RWPE2 (cell line): ENCODE measurements around the gene MTM1.

ENCODE experiments used
- ATAC-seq: fragments of 200-7000 bp; cut with Tn5 transposase; 3 replicates; pipeline ENCODE4 v1.9.1; 2021; ENCODE audit warnings: low read depth
- DNase-seq: peaks from one replicate; pipeline ENCODE4 v3.0.0-alpha.2; 2020; ENCODE audit warnings: low spot score
- H3K27ac ChIP-seq: fragments of 450-650 bp; 2 replicates; pipeline ENCODE4 v1.5.1; 2017; ENCODE audit warnings: mild to moderate bottlenecking; ENCODE audit not compliant: poor library complexity, severe bottlenecking
- H3K27me3 ChIP-seq: fragments of 250-450 bp; sonication (Bioruptor Pico); 2 replicates; pipeline ENCODE4 v1.5.1; 2021; ENCODE audit warnings: mild to moderate bottlenecking, moderate library complexity; ENCODE audit not compliant: insufficient read depth, poor library complexity, severe bottlenecking
- H3K36me3 ChIP-seq: fragments of 250-450 bp; sonication (Bioruptor Pico); 2 replicates; pipeline ENCODE4 v1.5.1; 2020; ENCODE audit warnings: low read depth, mild to moderate bottlenecking, moderate library complexity
- H3K4me1 ChIP-seq: fragments of 250-450 bp; sonication (Bioruptor Pico); 2 replicates; pipeline ENCODE4 v1.5.1; 2021; ENCODE audit warnings: mild to moderate bottlenecking, moderate library complexity; ENCODE audit not compliant: insufficient read depth, poor library complexity, severe bottlenecking
- H3K4me3 ChIP-seq: fragments of 250-450 bp; sonication (Bioruptor Pico); 2 replicates; pipeline ENCODE4 v1.5.1; 2021; ENCODE audit warnings: mild to moderate bottlenecking, moderate library complexity; ENCODE audit not compliant: severe bottlenecking
- H3K9me3 ChIP-seq: fragments of 250-450 bp; sonication (Bioruptor Pico); 2 replicates; pipeline ENCODE4 v1.5.1; 2021; ENCODE audit warnings: mild to moderate bottlenecking, moderate library complexity; ENCODE audit not compliant: severe bottlenecking
- CTCF ChIP-seq: fragments of 450-650 bp; IDR thresholded peaks from one replicate; pipeline ENCODE4 v1.5.1; 2017; ENCODE audit warnings: mild to moderate bottlenecking, moderate library complexity; ENCODE audit not compliant: poor library complexity, severe bottlenecking

MTM1 gene

GRCh38 chrX:150536455-150537116, 31.8 kb upstream of the MTM1 start:
- no peak for TF ChIP-seq CTCF
- no peak overlapping the region for H3K4me3 ChIP-seq
- no peaks in the 10 kb centered on the region for H3K9me3 ChIP-seq
- H3K4me1 ChIP-seq, result no peaks in the 10 kb centered on the region
- no peak for DNase-seq
- ATAC-seq, result no peak
- no peak overlapping the region for H3K27ac ChIP-seq
- H3K36me3 ChIP-seq, result no peaks in the 10 kb centered on the region
- H3K27me3 ChIP-seq, result no peaks in the 10 kb centered on the region

- Histone ChIP-seq H3K4me3 (no peak overlapping the region), H3K9me3 (no peaks in the 10 kb centered on the region), H3K4me1 (no peaks in the 10 kb centered on the region), H3K36me3 (no peaks in the 10 kb centered on the region), H3K27me3 (no peaks in the 10 kb centered on the region), H3K27ac (no peak overlapping the region)
- no peak for ATAC-seq
- no peak for TF ChIP-seq CTCF
- DNase-seq, result no peak
These were observed 30.6 kb upstream of the MTM1 start for GRCh38 chrX:150537851-150538250.

GRCh38 chrX:150540965-150541364, 27.5 kb upstream of the MTM1 start:
- no peak for TF ChIP-seq CTCF
- Histone ChIP-seq H3K36me3 (no peaks in the 10 kb centered on the region), H3K9me3 (no peaks in the 10 kb centered on the region), H3K27me3 (no peaks in the 10 kb centered on the region), H3K27ac (no peak overlapping the region), H3K4me3 (no peak overlapping the region), H3K4me1 (no peaks in the 10 kb centered on the region)
- DNase-seq, result no peak
- no peak for ATAC-seq

GRCh38 chrX:150542846-150543229, 25.6 kb upstream of the MTM1 start:
- no peaks in the 10 kb centered on the region for H3K9me3 ChIP-seq
- no peak overlapping the region for H3K4me3 ChIP-seq
- ATAC-seq (no peak), DNase-seq (no peak)
- TF ChIP-seq CTCF, result no peak
- H3K27me3 ChIP-seq, result no peaks in the 10 kb centered on the region
- H3K4me1 ChIP-seq, result no peaks in the 10 kb centered on the region
- H3K27ac ChIP-seq, result no peak overlapping the region
- H3K36me3 ChIP-seq, result no peaks in the 10 kb centered on the region
